PC-9 (cell line): ENCODE measurements around the gene EFNA4. TPM values are rescaled to one million over a fixed set of nuclear protein-coding genes. Genes with fewer than 3 reads are reported as not detected.

ENCODE experiments used
- BruUV-seq: library from RNA; stranded (reverse); fragments of 400-500 nt; replicated peaks from 2 replicates; lab custom pipeline; 2021; lab: Mats Ljungman, UMichigan
- CTCF ChIA-PET: fragments of 300-600 bp; sonication (Branson Sonifier 250); formaldehyde crosslinking; loops from one replicate; lab custom pipeline; 2022; ENCODE audit warnings: antibody characterized with exemption; lab: Charles Lee
- POLR2A ChIA-PET: fragments of 300-600 bp; sonication (Branson Sonifier 250); formaldehyde crosslinking; loops from one replicate; lab custom pipeline; 2022; ENCODE audit warnings: antibody characterized with exemption; ENCODE audit not compliant: unreplicated experiment; lab: Charles Lee
- DNase-seq, 2 experiments: peaks; one replicate each; pipeline versions ENCODE4 v3.0.0 to v3.0.0-alpha.2; 2015 to 2022; ENCODE audit warnings: mixed read lengths in 1 of 2
- H2AFZ ChIP-seq: fragments of 200-600 bp; sonication (generic); 2 replicates; pipeline ENCODE4 v1.8.1; 2017; ENCODE audit warnings: antibody characterized with exemption
- H3F3A ChIP-seq: fragments of 200-600 bp; sonication (generic); 2 replicates; pipeline ENCODE4 v1.8.1; 2017; ENCODE audit warnings: antibody characterized with exemption, mild to moderate bottlenecking, low read depth; ENCODE audit not compliant: insufficient read depth
- H3K27ac ChIP-seq: fragments of 200-600 bp; sonication (generic); 2 replicates; pipeline ENCODE4 v1.6.1; 2016; ENCODE audit warnings: mixed run types
- H3K27me3 ChIP-seq: fragments of 200-600 bp; sonication (generic); 2 replicates; pipeline ENCODE4 v1.6.1; 2016; ENCODE audit warnings: low read depth, mixed run types; ENCODE audit not compliant: insufficient read depth
- H3K36me3 ChIP-seq: fragments of 200-600 bp; sonication (generic); 2 replicates; pipeline ENCODE4 v1.6.1; 2016; ENCODE audit warnings: low read depth, mixed run types
- H3K4me1 ChIP-seq: fragments of 200-600 bp; sonication (generic); replicated peaks from 2 replicates; pipeline ENCODE4 v1.6.1; 2016; ENCODE audit warnings: mixed run types; ENCODE audit not compliant: insufficient read depth
- H3K4me2 ChIP-seq: fragments of 200-600 bp; sonication (generic); 2 replicates; pipeline ENCODE4 v1.6.1; 2017; ENCODE audit warnings: mixed run types
- H3K4me3 ChIP-seq: fragments of 200-600 bp; sonication (generic); 2 replicates; pipeline ENCODE4 v1.6.1; 2016; ENCODE audit warnings: mixed run types
- H3K79me2 ChIP-seq: fragments of 200-600 bp; sonication (generic); 2 replicates; pipeline ENCODE4 v1.6.1; 2017; ENCODE audit warnings: low read depth, mixed run types
- H3K9me2 ChIP-seq: fragments of 200-600 bp; sonication (generic); 2 replicates; pipeline ENCODE4 v1.8.1; 2017; ENCODE audit warnings: mild to moderate bottlenecking; ENCODE audit not compliant: insufficient read depth
- H3K9me3 ChIP-seq: fragments of 200-600 bp; sonication (generic); 2 replicates; pipeline ENCODE4 v1.8.1; 2016; ENCODE audit warnings: low read depth; ENCODE audit not compliant: insufficient read depth
- H4K20me1 ChIP-seq: fragments of 200-600 bp; sonication (generic); 2 replicates; pipeline ENCODE4 v1.8.1; 2017; ENCODE audit not compliant: insufficient read depth
- EZH2 ChIP-seq: fragments of 200-600 bp; sonication (generic); IDR thresholded peaks from 2 replicates; pipeline ENCODE4 v1.8.0; 2017; ENCODE audit warnings: antibody characterized with exemption, low read depth
- intact Hi-C: fragments of 100-400 bp; cut with micrococcal nuclease; formaldehyde crosslinking; loops from one replicate; pipeline ENCODE4 v1.10.0; 2022; ENCODE audit not compliant: unreplicated experiment
- total RNA-seq: library from RNA; stranded (reverse); gene quantifications from 2 replicates; pipeline ENCODE4 v1.2.3, GENCODE V29; 2021
- TF ChIP-seq, protein P1 (sequence below): fragments of 200-600 bp; sonication (generic); conservative IDR thresholded peaks from 2 replicates; pipeline ENCODE4 v1.6.1; 2017; ENCODE audit warnings: mixed run types, antibody characterized with exemption, mild to moderate bottlenecking, moderate library complexity

EFNA4 gene
- total RNA-seq, 1 experiment from 2014 or later = 14.0 TPM

DNA sequence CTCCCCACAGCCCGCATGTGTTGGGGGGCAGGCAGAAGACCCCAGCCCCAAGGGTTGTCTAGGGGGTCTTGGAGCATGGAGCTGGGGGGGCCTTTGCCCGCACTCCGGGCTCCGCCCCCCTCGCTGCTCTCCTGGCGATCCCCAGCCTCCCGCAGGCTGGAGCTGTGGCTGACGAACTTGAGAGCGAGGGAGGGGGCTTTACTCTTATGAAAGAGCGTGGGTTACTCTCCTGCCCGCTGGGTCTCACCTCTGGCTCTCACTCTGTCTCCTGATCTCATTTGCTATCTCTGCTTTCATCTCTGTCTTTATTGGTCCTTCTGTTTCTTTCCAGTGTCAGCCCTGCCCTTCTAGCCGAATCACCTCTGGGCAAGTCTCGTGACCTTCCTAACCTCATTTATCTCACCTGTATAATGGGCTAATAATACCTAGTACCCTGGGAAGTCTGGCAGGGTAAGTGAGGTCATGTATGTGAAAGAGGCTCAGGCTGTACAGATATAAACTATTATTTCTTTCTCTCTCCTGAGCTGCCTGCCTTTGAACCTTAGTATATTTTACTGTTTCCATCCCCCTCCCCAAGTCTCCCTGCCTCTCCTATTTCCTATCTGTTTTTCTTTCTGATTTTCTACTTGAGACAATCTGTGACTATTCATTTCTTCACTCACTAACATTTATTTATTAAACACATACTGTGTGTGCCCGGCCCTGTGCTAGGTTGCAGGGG is 731 bp downstream of the EFNA4 start:
- no peak overlapping the region for H3K27ac ChIP-seq

DNA sequence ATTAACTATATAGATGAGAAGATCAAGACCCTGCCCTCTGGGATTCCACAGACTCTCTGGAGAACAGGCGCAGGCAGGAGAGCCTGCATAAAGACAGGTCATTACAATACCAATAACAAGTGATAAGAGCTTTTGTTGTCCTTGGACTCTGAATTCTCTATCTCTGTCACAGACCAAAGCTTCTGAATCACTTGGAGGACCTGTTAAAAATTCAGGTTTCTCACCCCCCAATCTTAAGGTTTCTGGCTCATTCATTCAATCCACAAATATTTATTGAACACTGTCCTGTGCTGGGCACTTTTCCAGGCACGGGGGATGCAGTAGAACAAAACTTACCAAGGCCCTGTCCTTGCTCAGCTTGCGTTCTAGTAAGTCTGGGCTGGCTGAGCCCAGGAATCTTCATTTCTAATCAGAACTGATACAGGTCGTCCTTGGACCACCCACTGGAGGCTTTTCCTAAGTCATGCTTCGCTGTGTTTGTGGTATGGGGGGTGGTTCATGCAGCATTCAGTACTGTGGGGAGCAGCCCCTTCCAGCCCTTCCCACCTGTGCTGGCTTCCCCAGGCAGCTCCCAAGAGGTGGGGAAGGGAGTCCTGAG is 1.4 kb downstream of the EFNA4 start:
- CTCF ChIA-PET = no interaction called here
- peaks cover 7% of the 10 kb centered on the region for H4K20me1 ChIP-seq

More for the DNA sequence above, 731 bp downstream of the EFNA4 start:
- Histone ChIP-seq H3K27me3 (no peaks in the 10 kb centered on the region), H3K4me2 (peak overlapping the region; percentile 80), H3K9me3 (no peaks in the 10 kb centered on the region), H3K79me2 (peaks cover 13% of the 10 kb centered on the region), H4K20me1 (peaks cover 7% of the 10 kb centered on the region), H3K9me2 (no peaks in the 10 kb centered on the region), H3K4me1 (peaks cover 10% of the 10 kb centered on the region), H3K36me3 (no peaks in the 10 kb centered on the region; the same call in 1 of the 2 replicates), H2AFZ (peak overlapping the region; percentile 77), H3K4me3 (peak overlapping the region; percentile 74), H3F3A (peaks cover 24% of the 10 kb centered on the region; the same call in 1 of the 2 replicates)
- ChIA-PET POLR2A (interaction anchor here (0.6 to 0.7 kb wide), 3 partner anchors 64 to 646 kb away, joined by 3 to 5 read pairs (median 4); no protein-coding TSS in a partner anchor), CTCF (no interaction called here)
- intact Hi-C loops = loop anchor here (5.0 kb wide), 2 partner anchors 397 to 507 kb away; partner anchors contain the start of gene UBE2Q1
- no peak for TF ChIP-seq EZH2
- TF ChIP-seq, protein P1, sequence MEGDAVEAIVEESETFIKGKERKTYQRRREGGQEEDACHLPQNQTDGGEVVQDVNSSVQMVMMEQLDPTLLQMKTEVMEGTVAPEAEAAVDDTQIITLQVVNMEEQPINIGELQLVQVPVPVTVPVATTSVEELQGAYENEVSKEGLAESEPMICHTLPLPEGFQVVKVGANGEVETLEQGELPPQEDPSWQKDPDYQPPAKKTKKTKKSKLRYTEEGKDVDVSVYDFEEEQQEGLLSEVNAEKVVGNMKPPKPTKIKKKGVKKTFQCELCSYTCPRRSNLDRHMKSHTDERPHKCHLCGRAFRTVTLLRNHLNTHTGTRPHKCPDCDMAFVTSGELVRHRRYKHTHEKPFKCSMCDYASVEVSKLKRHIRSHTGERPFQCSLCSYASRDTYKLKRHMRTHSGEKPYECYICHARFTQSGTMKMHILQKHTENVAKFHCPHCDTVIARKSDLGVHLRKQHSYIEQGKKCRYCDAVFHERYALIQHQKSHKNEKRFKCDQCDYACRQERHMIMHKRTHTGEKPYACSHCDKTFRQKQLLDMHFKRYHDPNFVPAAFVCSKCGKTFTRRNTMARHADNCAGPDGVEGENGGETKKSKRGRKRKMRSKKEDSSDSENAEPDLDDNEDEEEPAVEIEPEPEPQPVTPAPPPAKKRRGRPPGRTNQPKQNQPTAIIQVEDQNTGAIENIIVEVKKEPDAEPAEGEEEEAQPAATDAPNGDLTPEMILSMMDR = no peak
- BruUV-seq = no TSS peak
- peak in 1 of 2 experiments; percentile 53 for DNase-seq

DNA sequence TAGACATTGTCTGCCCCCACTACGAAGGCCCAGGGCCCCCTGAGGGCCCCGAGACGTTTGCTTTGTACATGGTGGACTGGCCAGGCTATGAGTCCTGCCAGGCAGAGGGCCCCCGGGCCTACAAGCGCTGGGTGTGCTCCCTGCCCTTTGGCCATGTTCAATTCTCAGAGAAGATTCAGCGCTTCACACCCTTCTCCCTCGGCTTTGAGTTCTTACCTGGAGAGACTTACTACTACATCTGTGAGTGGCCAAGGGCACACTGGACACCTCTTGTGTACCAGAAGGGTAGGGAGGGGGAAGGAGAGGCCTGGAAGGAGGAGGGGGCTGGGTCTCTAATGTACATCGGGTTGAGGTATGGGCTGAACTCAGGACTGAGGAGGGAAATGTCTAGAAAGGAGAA is 3.2 kb downstream of the EFNA4 start:
- peaks cover 13% of the 10 kb centered on the region for H3K79me2 ChIP-seq
- no peaks in the 10 kb centered on the region for H3K9me3 ChIP-seq
- intact Hi-C loops = no loop called here
- no peaks in the 10 kb centered on the region for H3K27me3 ChIP-seq
- no peak overlapping the region for H3K27ac ChIP-seq
- H3K4me3 ChIP-seq = no peak overlapping the region
- H3K4me2 ChIP-seq = no peak overlapping the region
- ChIA-PET CTCF (no interaction called here), POLR2A (no interaction called here)
- peaks cover 15% of the 10 kb centered on the region for H3K4me1 ChIP-seq
- no peaks in the 10 kb centered on the region for H3K9me2 ChIP-seq
- H3F3A ChIP-seq = peaks cover 23% of the 10 kb centered on the region; the same call in 1 of the 2 replicates
- H4K20me1 ChIP-seq = peaks cover 7% of the 10 kb centered on the region; the same call in 1 of the 2 replicates
- TF ChIP-seq, protein P1 = no peak
- TF ChIP-seq EZH2 = no peak
- H3K36me3 ChIP-seq = no peaks in the 10 kb centered on the region
- no peak for DNase-seq
- no TSS peak for BruUV-seq
- no peak overlapping the region for H2AFZ ChIP-seq

More for the DNA sequence above, 1.4 kb downstream of the EFNA4 start:
- Histone ChIP-seq H2AFZ (no peak overlapping the region), H3K79me2 (peaks cover 13% of the 10 kb centered on the region), H3K27ac (no peak overlapping the region), H3K27me3 (no peaks in the 10 kb centered on the region), H3F3A (peaks cover 25% of the 10 kb centered on the region; the same call in 1 of the 2 replicates), H3K4me3 (peak overlapping the region; percentile 74; the same call in 1 of the 2 replicates), H3K9me3 (no peaks in the 10 kb centered on the region), H3K9me2 (no peaks in the 10 kb centered on the region), H3K4me2 (peak overlapping the region; percentile 80), H3K36me3 (no peaks in the 10 kb centered on the region), H3K4me1 (peaks cover 10% of the 10 kb centered on the region)
- intact Hi-C loops = loop anchor here (5.0 kb wide), 2 partner anchors 398 to 508 kb away; partner anchors contain the start of gene UBE2Q1
- no peak for DNase-seq
- TF ChIP-seq, protein P1 = no peak
- POLR2A ChIA-PET = interaction anchor here (0.6 kb wide), 1 partner anchor 646 kb away, joined by 5 read pairs; no protein-coding TSS in a partner anchor
- BruUV-seq = TSS peak; percentile 51
